Measurements from ENCODE around the gene AUP1. TPM values are rescaled to one million over a fixed set of nuclear protein-coding genes. Genes with fewer than 3 reads are reported as not detected.

The AUP1 gene
- total RNA-seq, 1 experiment from 2014 or later = 154 TPM

GRCh38 chr2:74569686-74570085 is 40.2 kb upstream of the AUP1 start:
- no peak overlapping the region for H3K4me3 Mint-ChIP-seq (ENCODE audit: unreplicated experiment)
- H3K36me3 ChIP-seq (ENCODE audit: control insufficient read depth, insufficient read depth, low read length) = no peaks in the 10 kb centered on the region
- peaks cover 16% of the 10 kb centered on the region for H3K27me3 Mint-ChIP-seq (ENCODE audit: insufficient read depth, unreplicated experiment)
- H3K4me1 ChIP-seq = no peaks in the 10 kb centered on the region
- no peaks in the 10 kb centered on the region for H3K27me3 ChIP-seq (replicated peaks; ENCODE audit: control insufficient read depth, insufficient read depth, low read length)
- ChIA-PET CTCF (interaction anchor here (0.7 kb wide), 1 partner anchor 320 kb away, joined by 6 read pairs; no protein-coding TSS in a partner anchor), POLR2A (no interaction called here)
- no TSS peak for BruUV-seq (replicated peaks)
- intact Hi-C loops (cut with micrococcal nuclease; ENCODE audit: unreplicated experiment) = no loop called here
- DNase-seq = no peak
- no peaks in the 10 kb centered on the region for H3K36me3 Mint-ChIP-seq (ENCODE audit: insufficient read depth, unreplicated experiment)
- H3K27ac Mint-ChIP-seq (ENCODE audit: unreplicated experiment) = no peak overlapping the region
- no peak overlapping the region for H3K4me3 ChIP-seq (ENCODE audit: low read depth, low read length)
- no peak for TF ChIP-seq CTCF (IDR thresholded peaks at IDR 0.05; ENCODE audit: insufficient read depth in 1 of 2, low read depth in 1 of 2, low read length in 1 of 2, severe bottlenecking in 1 of 2, unreplicated experiment in 1 of 2)
- no peaks in the 10 kb centered on the region for H3K9me3 Mint-ChIP-seq (ENCODE audit: unreplicated experiment)
- H3K4me1 Mint-ChIP-seq (ENCODE audit: low read depth, unreplicated experiment) = no peaks in the 10 kb centered on the region
- H3K9me3 ChIP-seq = no peaks in the 10 kb centered on the region

- H3K27me3 Mint-ChIP-seq (ENCODE audit: insufficient read depth, unreplicated experiment) = peaks cover 17% of the 10 kb centered on the region
- intact Hi-C loops (cut with micrococcal nuclease; ENCODE audit: unreplicated experiment) = no loop called here
- no peaks in the 10 kb centered on the region for H3K9me3 Mint-ChIP-seq (ENCODE audit: unreplicated experiment)
- Histone ChIP-seq H3K9me3 (no peaks in the 10 kb centered on the region), H3K27me3 (replicated peaks; ENCODE audit: control insufficient read depth, insufficient read depth, low read length) (no peaks in the 10 kb centered on the region), H3K4me1 (no peaks in the 10 kb centered on the region), H3K4me3 (ENCODE audit: low read depth, low read length) (no peak overlapping the region), H3K36me3 (ENCODE audit: control insufficient read depth, insufficient read depth, low read length) (no peaks in the 10 kb centered on the region)
- no TSS peak for BruUV-seq (replicated peaks)
- no peak for TF ChIP-seq CTCF (IDR thresholded peaks at IDR 0.05; ENCODE audit: insufficient read depth in 1 of 2, low read depth in 1 of 2, low read length in 1 of 2, severe bottlenecking in 1 of 2, unreplicated experiment in 1 of 2)
- no peak overlapping the region for H3K4me3 Mint-ChIP-seq (ENCODE audit: unreplicated experiment)
- no peak overlapping the region for H3K27ac Mint-ChIP-seq (ENCODE audit: unreplicated experiment)
- ChIA-PET POLR2A (interaction anchor here (0.6 kb wide), 1 partner anchor 351 kb away, joined by 3 read pairs; no protein-coding TSS in a partner anchor), CTCF (no interaction called here)
- DNase-seq = no peak
- no peaks in the 10 kb centered on the region for H3K36me3 Mint-ChIP-seq (ENCODE audit: insufficient read depth, unreplicated experiment)
- H3K4me1 Mint-ChIP-seq (ENCODE audit: low read depth, unreplicated experiment) = no peaks in the 10 kb centered on the region
Observed at GRCh38 chr2:74567881-74568280, 38.4 kb upstream of the AUP1 start.

GRCh38 chr2:74566754-74567085 is 37.2 kb upstream of the AUP1 start:
- Mint-ChIP-seq H3K36me3 (ENCODE audit: insufficient read depth, unreplicated experiment) (no peaks in the 10 kb centered on the region), H3K4me3 (ENCODE audit: unreplicated experiment) (no peak overlapping the region), H3K27ac (ENCODE audit: unreplicated experiment) (no peak overlapping the region), H3K27me3 (ENCODE audit: insufficient read depth, unreplicated experiment) (peaks cover 21% of the 10 kb centered on the region), H3K4me1 (ENCODE audit: low read depth, unreplicated experiment) (no peaks in the 10 kb centered on the region), H3K9me3 (ENCODE audit: unreplicated experiment) (no peaks in the 10 kb centered on the region)
- no TSS peak for BruUV-seq (replicated peaks)
- CTCF ChIA-PET = no interaction called here
- Histone ChIP-seq H3K9me3 (no peaks in the 10 kb centered on the region), H3K4me3 (ENCODE audit: low read depth, low read length) (no peak overlapping the region), H3K4me1 (no peaks in the 10 kb centered on the region), H3K36me3 (ENCODE audit: control insufficient read depth, insufficient read depth, low read length) (no peaks in the 10 kb centered on the region), H3K27me3 (replicated peaks; ENCODE audit: control insufficient read depth, insufficient read depth, low read length) (no peaks in the 10 kb centered on the region)
- no peak for TF ChIP-seq CTCF (IDR thresholded peaks at IDR 0.05; ENCODE audit: insufficient read depth in 1 of 2, low read depth in 1 of 2, low read length in 1 of 2, severe bottlenecking in 1 of 2, unreplicated experiment in 1 of 2)
- intact Hi-C loops (cut with micrococcal nuclease; ENCODE audit: unreplicated experiment) = no loop called here
- POLR2A ChIA-PET = no interaction called here
- no peak for DNase-seq
